H1 (cell line): Measurements from ENCODE around the gene MYL6B. TPM values are rescaled to one million over a fixed set of nuclear protein-coding genes. Genes with fewer than 3 reads are reported as not detected.

Experiments used
- BCL11A ChIP-seq, 2 experiments: IDR thresholded peaks; one replicate each; pipeline ENCODE4 v1.6.1; 2011; ENCODE audit warnings: low read depth in 2 of 2, low read length in 2 of 2, mild to moderate bottlenecking in 2 of 2
- CBX5 ChIP-seq: fragments of 300-800, 300-1000 bp; sonication (generic); IDR thresholded peaks from 2 replicates; pipeline ENCODE4 v1.7.1; 2016; ENCODE audit warnings: antibody characterized with exemption, low read length, low read depth
- CBX8 ChIP-seq: fragments of 300-800, 300-1000 bp; sonication (generic); IDR thresholded peaks from 2 replicates; pipeline ENCODE4 v1.7.1; 2016; ENCODE audit warnings: low read depth, low read length, borderline replicate concordance
- CEBPB ChIP-seq: IDR thresholded peaks from 2 replicates; pipeline ENCODE4 v1.6.1; 2012; ENCODE audit warnings: low read depth, low read length
- CHD1 ChIP-seq: IDR thresholded peaks from 2 replicates; pipeline ENCODE4 v1.6.1; 2012; ENCODE audit warnings: low read depth, low read length, improper control_type of control experiment
- CHD2 ChIP-seq: IDR thresholded peaks from 2 replicates; pipeline ENCODE4 v1.6.1; 2012; ENCODE audit warnings: low read length, improper control_type of control experiment
- CREB1 ChIP-seq: IDR thresholded peaks from 2 replicates; pipeline ENCODE4 v1.6.1; 2012; ENCODE audit warnings: inconsistent platforms
- CTBP2 ChIP-seq: IDR thresholded peaks from 2 replicates; pipeline ENCODE4 v1.7.0; 2011; ENCODE audit warnings: borderline replicate concordance, mild to moderate bottlenecking, moderate library complexity, mixed read lengths, low read length; ENCODE audit not compliant: insufficient read depth, insufficient read length
- FOSL1 ChIP-seq: IDR thresholded peaks from 2 replicates; pipeline ENCODE4 v1.6.1; 2011; ENCODE audit warnings: mild to moderate bottlenecking, low read depth, low read length, moderate library complexity; ENCODE audit not compliant: insufficient read depth
- GABPA ChIP-seq: IDR thresholded peaks from 2 replicates; pipeline ENCODE4 v1.6.1; 2011; ENCODE audit warnings: mild to moderate bottlenecking, low read length, moderate library complexity, borderline replicate concordance; ENCODE audit not compliant: insufficient read depth
- JUND ChIP-seq: IDR thresholded peaks from 2 replicates; pipeline ENCODE4 v1.6.1; 2011; ENCODE audit warnings: mild to moderate bottlenecking, improper control_type of control experiment, low read length
- KDM1A ChIP-seq: fragments of 200-600, 300-600 bp; sonication (generic); IDR thresholded peaks from 2 replicates; pipeline ENCODE4 v1.7.1; 2016; ENCODE audit warnings: mild to moderate bottlenecking, low read length, borderline replicate concordance
- NRF1 ChIP-seq: IDR thresholded peaks from 2 replicates; pipeline ENCODE4 v1.6.1; 2011; ENCODE audit warnings: mild to moderate bottlenecking, low read depth, low read length, improper control_type of control experiment
- POLR2A ChIP-seq, 2 experiments: IDR thresholded peaks; 1 replicate in 1 of 2; 2 replicates in 1 of 2; pipeline ENCODE4 v1.6.1; 2011; ENCODE audit warnings: low read depth in 2 of 2, low read length in 2 of 2, mild to moderate bottlenecking in 2 of 2; ENCODE audit errors: control extremely low read depth in 1 of 2
- RFX5 ChIP-seq: IDR thresholded peaks from 2 replicates; pipeline ENCODE4 v1.6.1; 2011; ENCODE audit warnings: low read depth, low read length, improper control_type of control experiment, borderline replicate concordance
- SIRT6 ChIP-seq: IDR thresholded peaks from one replicate; pipeline ENCODE4 v1.7.1; 2012; ENCODE audit warnings: low read length, inconsistent platforms
- TAF7 ChIP-seq: optimal IDR thresholded peaks from 2 replicates; pipeline ENCODE3; 2011; ENCODE audit warnings: low read depth, mild to moderate bottlenecking, inconsistent platforms, low read length, moderate library complexity, borderline replicate concordance
- TBP ChIP-seq: IDR thresholded peaks from 2 replicates; pipeline ENCODE4 v1.6.1; 2011; ENCODE audit warnings: low read depth, low read length, improper control_type of control experiment
- TEAD4 ChIP-seq: IDR thresholded peaks from 2 replicates; pipeline ENCODE4 v1.6.1; 2012; ENCODE audit warnings: low read depth, low read length, inconsistent platforms, mixed read lengths
- YY1 ChIP-seq: IDR thresholded peaks from 2 replicates; pipeline ENCODE4 v1.6.1; 2011; ENCODE audit warnings: low read depth, mild to moderate bottlenecking, low read length
- polyA plus RNA-seq, 7 experiments: library from polyadenylated mRNA; depleted of rRNA in 3 of 7; stranded (reverse) in 5 of 7; unstranded in 2 of 7; fragments of >200 nt in 5 of 7; fragments of 200-250 nt in 2 of 7; gene quantifications; 1 replicate in 5 of 7; 2 replicates in 1 of 7; 4 replicates in 1 of 7; pipeline versions ENCODE4 v1.2.1 to v1.2.3, GENCODE V29; 2011 to 2013; ENCODE audit warnings: missing spikeins in 2 of 7, mixed read lengths in 2 of 7
- total RNA-seq: library from RNA; stranded (reverse); fragmentation: NEBNext Ultra II Directional; extraction: Animal tissue kit (Norgen Biotek cat#: 25700); gene quantifications from 2 replicates; pipeline ENCODE4 v1.2.1, GENCODE V29; 2021
- TF ChIP-seq, protein P1 (sequence below): IDR thresholded peaks from 2 replicates; pipeline ENCODE4 v1.6.1; 2012; ENCODE audit warnings: low read length, inconsistent platforms
- TF ChIP-seq, protein P2 (sequence below): IDR thresholded peaks from 2 replicates; pipeline ENCODE4 v1.6.1; 2011; ENCODE audit warnings: low read depth, mild to moderate bottlenecking, low read length; ENCODE audit not compliant: insufficient read depth

MYL6B gene
- total and polyA plus RNA-seq, 2 of the 8 experiments (the other 6 are each of a cell fraction or from before 2014, with no cell fraction given) = 163 to 202 TPM

DNA sequence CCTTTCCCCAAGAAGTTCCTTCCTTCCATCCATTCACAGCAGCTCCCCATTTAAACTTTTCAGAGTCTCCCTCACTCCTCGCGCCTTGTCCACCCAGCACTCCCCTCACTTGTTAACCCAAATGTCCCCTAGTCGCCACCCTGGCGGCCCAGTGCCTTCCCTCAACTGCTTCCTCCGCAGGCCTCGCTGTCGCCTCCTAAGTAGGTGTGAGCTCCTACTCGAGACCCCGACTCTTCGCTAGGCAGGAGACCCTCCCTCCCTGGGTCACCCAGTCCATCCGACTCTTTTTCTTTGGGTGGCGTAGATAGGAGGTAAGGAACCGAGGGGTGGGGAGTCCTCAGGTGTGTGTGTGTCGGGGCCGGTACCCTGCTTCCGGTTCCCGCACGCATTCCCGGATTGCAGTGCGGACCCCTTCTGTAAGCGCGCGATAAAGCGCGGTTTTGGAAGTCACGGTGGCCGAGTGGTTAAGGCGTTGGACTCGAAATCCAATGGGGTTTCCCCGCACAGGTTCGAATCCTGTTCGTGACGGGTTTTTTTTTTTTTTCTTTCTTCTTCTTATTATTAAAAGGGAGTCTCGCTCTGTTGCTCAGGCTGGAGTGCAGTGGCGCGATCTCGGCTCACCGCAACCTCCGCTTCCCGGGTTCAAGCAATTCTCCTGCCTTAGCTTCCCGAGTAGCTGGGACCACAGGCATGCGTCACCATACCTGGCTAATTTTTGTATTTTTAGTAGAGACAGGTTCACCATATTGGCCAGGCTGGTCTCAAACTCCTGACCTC, 37.7 kb downstream of the MYL6B start (continued):
- no peak for TF ChIP-seq CHD1
- peak; percentile 60; the same call in 1 of the 2 replicates for TF ChIP-seq KDM1A
- TF ChIP-seq SIRT6 = no peak
- TF ChIP-seq, protein P1, sequence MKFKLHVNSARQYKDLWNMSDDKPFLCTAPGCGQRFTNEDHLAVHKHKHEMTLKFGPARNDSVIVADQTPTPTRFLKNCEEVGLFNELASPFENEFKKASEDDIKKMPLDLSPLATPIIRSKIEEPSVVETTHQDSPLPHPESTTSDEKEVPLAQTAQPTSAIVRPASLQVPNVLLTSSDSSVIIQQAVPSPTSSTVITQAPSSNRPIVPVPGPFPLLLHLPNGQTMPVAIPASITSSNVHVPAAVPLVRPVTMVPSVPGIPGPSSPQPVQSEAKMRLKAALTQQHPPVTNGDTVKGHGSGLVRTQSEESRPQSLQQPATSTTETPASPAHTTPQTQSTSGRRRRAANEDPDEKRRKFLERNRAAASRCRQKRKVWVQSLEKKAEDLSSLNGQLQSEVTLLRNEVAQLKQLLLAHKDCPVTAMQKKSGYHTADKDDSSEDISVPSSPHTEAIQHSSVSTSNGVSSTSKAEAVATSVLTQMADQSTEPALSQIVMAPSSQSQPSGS = peak; percentile 81
- TF ChIP-seq POLR2A (IDR thresholded peaks at IDR 0.05; ENCODE audit: control extremely low read depth in 1 of 2, low read depth in 2 of 2, low read length in 2 of 2) = peak in 1 of 2 experiments; percentile 71; a peak in 1 of 3 replicates
- TF ChIP-seq BCL11A (IDR thresholded peaks at IDR 0.05; ENCODE audit: low read depth in 2 of 2, low read length in 2 of 2) = no peak
- no peak for TF ChIP-seq RFX5
- TF ChIP-seq CREB1 = peak; percentile 72
- no peak for TF ChIP-seq JUND
- no peak for TF ChIP-seq YY1
- TF ChIP-seq FOSL1 = no peak
- TF ChIP-seq CTBP2 = no peak
- peak; percentile 79 for TF ChIP-seq TAF7
- peak; percentile 66; the same call in 1 of the 2 replicates for TF ChIP-seq CHD2
- 0 out of 2 replicates have a peak, but pooled peaks have one; percentile 13 for TF ChIP-seq CEBPB
- TF ChIP-seq CBX5 = no peak
- no peak for TF ChIP-seq CBX8
- TF ChIP-seq, protein P2, sequence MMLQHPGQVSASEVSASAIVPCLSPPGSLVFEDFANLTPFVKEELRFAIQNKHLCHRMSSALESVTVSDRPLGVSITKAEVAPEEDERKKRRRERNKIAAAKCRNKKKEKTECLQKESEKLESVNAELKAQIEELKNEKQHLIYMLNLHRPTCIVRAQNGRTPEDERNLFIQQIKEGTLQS = no peak
- TF ChIP-seq TBP = peak; percentile 100
- peak; percentile 75; the same call in 1 of the 2 replicates for TF ChIP-seq GABPA
- TF ChIP-seq TEAD4 = peak; percentile 94
- peak; percentile 40; the same call in 1 of the 2 replicates for TF ChIP-seq NRF1
